Choroid plexus epithelial cell (primary cell): ENCODE measurements around the gene FNDC10.
A peak's percentile ranks its signal among the peaks of the same experiment; 100 is the strongest.
"Not testable (repeated sequence)": the region's sequence is repeated elsewhere in the genome, so short reads cannot be mapped to it uniquely, and the experiment has no call there.

Source experiments
- DNase-seq: peaks from one replicate; pipeline ENCODE4 v3.0.0-alpha.2; 2010; ENCODE audit warnings: low read depth
- H3K4me3 ChIP-seq: 2 replicates; pipeline ENCODE4 v1.5.1; 2011; ENCODE audit warnings: low read depth, mild to moderate bottlenecking, control low read depth, low read length, moderate library complexity
- CTCF ChIP-seq: conservative IDR thresholded peaks from 2 replicates; pipeline ENCODE4 v1.5.1; 2011; ENCODE audit warnings: low read depth, mild to moderate bottlenecking, control low read depth, inconsistent platforms, low read length, moderate library complexity

FNDC10 gene

GRCh38 chr1:1598720-1599029, 1.3 kb downstream of the FNDC10 start:
- TF ChIP-seq CTCF, result no peak
- no peak for DNase-seq
- no peak overlapping the region for H3K4me3 ChIP-seq

- DNase-seq, result no peak
- no peak for TF ChIP-seq CTCF
- H3K4me3 ChIP-seq, result no peak overlapping the region
Observed at GRCh38 chr1:1598051-1598719, 1.8 kb downstream of the FNDC10 start.

- DNase-seq, result no peak
- H3K4me3 ChIP-seq, result no peak overlapping the region
- peak; percentile 49 for TF ChIP-seq CTCF
Observed at GRCh38 chr1:1597275-1597930, 2.5 kb downstream of the FNDC10 start.

- TF ChIP-seq CTCF, result no peak
- no peak for DNase-seq
- no peak overlapping the region for H3K4me3 ChIP-seq
Observed at GRCh38 chr1:1596493-1597274, 3.3 kb downstream of the FNDC10 start.

- H3K4me3 ChIP-seq, DNase-seq: not testable (repeated sequence)
Observed at GRCh38 chr1:1595341-1595740, 4.6 kb downstream of the FNDC10 start.

- DNase-seq, result no peak
Observed at GRCh38 chr1:1594602-1595260, 5.2 kb downstream of the FNDC10 start.

More at GRCh38 chr1:1594602-1595260, 5.2 kb downstream of the FNDC10 start:
- H3K4me3 ChIP-seq, result no peak overlapping the region
- no peak for TF ChIP-seq CTCF
